IMR-90 (cell line): ENCODE data around the gene CELSR1. TPM values are rescaled to one million over a fixed set of nuclear protein-coding genes. Genes with fewer than 3 reads are reported as not detected.

ENCODE experiments used
- ATAC-seq: fragments of 200-7000 bp; cut with Tn5 transposase; 2 replicates; pipeline ENCODE4 v1.9.1; 2020; ENCODE audit warnings: low read depth, mild to moderate bottlenecking, moderate library complexity
- BruUV-seq: library from RNA; stranded (reverse); fragments of 400-500 nt; replicated peaks from 2 replicates; lab custom pipeline; 2021; lab: Mats Ljungman, UMichigan
- CTCF ChIA-PET: fragments of 300-600 bp; formaldehyde crosslinking; extraction: SDS; loops from one replicate; lab custom pipeline; 2021; ENCODE audit warnings: antibody characterized with exemption; lab: Yijun Ruan, JAX
- POLR2A ChIA-PET: fragments of 300-600 bp; sonication (Branson Sonifier 250); formaldehyde crosslinking; loops from one replicate; lab custom pipeline; 2022; ENCODE audit warnings: antibody characterized with exemption; ENCODE audit not compliant: unreplicated experiment; lab: Charles Lee
- DNase-seq: peaks from one replicate; pipeline ENCODE4 v3.0.0; 2013
- H2AFZ ChIP-seq: replicated peaks from 2 replicates; pipeline ENCODE3; 2013; ENCODE audit warnings: low read length, mild to moderate bottlenecking; ENCODE audit not compliant: poor library complexity
- H2AK5ac ChIP-seq: 2 replicates; pipeline ENCODE4 v1.6.1; 2013; ENCODE audit warnings: low read depth, low read length, inconsistent platforms
- H2AK9ac ChIP-seq: replicated peaks from 2 replicates; pipeline ENCODE3; 2013; ENCODE audit warnings: mild to moderate bottlenecking, low read depth, low read length, moderate library complexity; ENCODE audit not compliant: poor library complexity
- H2BK120ac ChIP-seq: 2 replicates; pipeline ENCODE4 v1.6.1; 2013; ENCODE audit warnings: low read depth, low read length, inconsistent platforms
- H2BK15ac ChIP-seq: 3 replicates; pipeline ENCODE4 v1.6.1; 2013; ENCODE audit warnings: low read depth, low read length, inconsistent platforms
- H2BK20ac ChIP-seq: 2 replicates; pipeline ENCODE4 v1.6.1; 2013; ENCODE audit warnings: low read depth, mild to moderate bottlenecking, inconsistent platforms, low read length, moderate library complexity
- H2BK5ac ChIP-seq: 2 replicates; pipeline ENCODE4 v1.6.1; 2013; ENCODE audit warnings: mild to moderate bottlenecking, low read depth, low read length, inconsistent platforms; ENCODE audit not compliant: poor library complexity, severe bottlenecking
- H3K14ac ChIP-seq: replicated peaks from 2 replicates; pipeline ENCODE4 v1.6.1; 2013; ENCODE audit warnings: low read depth, low read length, inconsistent platforms
- H3K18ac ChIP-seq: 2 replicates; pipeline ENCODE4 v1.6.1; 2013; ENCODE audit warnings: low read depth, low read length, control low read depth
- H3K23ac ChIP-seq: 2 replicates; pipeline ENCODE4 v1.6.1; 2013; ENCODE audit warnings: low read depth, low read length, inconsistent platforms
- H3K27ac ChIP-seq: 2 replicates; pipeline ENCODE4 v1.5.1; 2013; ENCODE audit warnings: mild to moderate bottlenecking, control low read depth, low read length; ENCODE audit not compliant: insufficient read depth
- H3K27me3 ChIP-seq: 2 replicates; pipeline ENCODE4 v1.6.1; 2013; ENCODE audit warnings: low read length; ENCODE audit not compliant: control insufficient read depth, insufficient read depth
- H3K36me3 ChIP-seq: 2 replicates; pipeline ENCODE4 v1.6.1; 2013; ENCODE audit warnings: low read length, mixed read lengths; ENCODE audit not compliant: control insufficient read depth, insufficient read depth
- H3K4ac ChIP-seq: 2 replicates; pipeline ENCODE4 v1.6.1; 2013; ENCODE audit warnings: low read depth, low read length, inconsistent platforms
- H3K4me1 ChIP-seq: 2 replicates; pipeline ENCODE4 v1.6.1; 2013; ENCODE audit warnings: low read length, mixed read lengths; ENCODE audit not compliant: control insufficient read depth, insufficient read depth
- H3K4me2 ChIP-seq: 2 replicates; pipeline ENCODE4 v1.6.1; 2013; ENCODE audit warnings: low read depth, mild to moderate bottlenecking, control low read depth, low read length, moderate library complexity
- H3K4me3 ChIP-seq: 2 replicates; pipeline ENCODE4 v1.5.1; 2013; ENCODE audit warnings: low read depth, mild to moderate bottlenecking, control low read depth, low read length, moderate library complexity; ENCODE audit not compliant: insufficient read depth
- H3K56ac ChIP-seq: 2 replicates; pipeline ENCODE4 v1.6.1; 2013; ENCODE audit warnings: low read length, inconsistent platforms; ENCODE audit not compliant: insufficient read depth; ENCODE audit errors: extremely low read depth
- H3K79me1 ChIP-seq, 2 experiments: 2 replicates each; pipeline ENCODE4 v1.6.1; 2013; ENCODE audit warnings: low read length in 2 of 2, inconsistent platforms in 1 of 2, low read depth in 1 of 2
- H3K9ac ChIP-seq: 2 replicates; pipeline ENCODE4 v1.6.1; 2013; ENCODE audit warnings: low read depth, low read length, control low read depth
- H3K9me1 ChIP-seq: 2 replicates; pipeline ENCODE4 v1.6.1; 2013; ENCODE audit warnings: low read length, inconsistent platforms; ENCODE audit not compliant: insufficient read depth
- H3K9me3 ChIP-seq: 2 replicates; pipeline ENCODE4 v1.6.1; 2013; ENCODE audit warnings: low read length; ENCODE audit not compliant: control insufficient read depth, insufficient read depth
- H4K20me1 ChIP-seq: 2 replicates; pipeline ENCODE4 v1.6.1; 2013; ENCODE audit warnings: low read length, inconsistent platforms; ENCODE audit not compliant: insufficient read depth
- H4K5ac ChIP-seq: 2 replicates; pipeline ENCODE4 v1.6.1; 2013; ENCODE audit warnings: mild to moderate bottlenecking, low read depth, low read length, control low read depth
- H4K8ac ChIP-seq, 2 experiments: 2 replicates each; pipeline ENCODE4 v1.6.1; 2013; ENCODE audit warnings: low read depth in 2 of 2, low read length in 2 of 2, control low read depth in 1 of 2, inconsistent platforms in 1 of 2
- H4K91ac ChIP-seq: 2 replicates; pipeline ENCODE4 v1.6.1; 2013; ENCODE audit warnings: low read depth, low read length, inconsistent platforms; ENCODE audit not compliant: insufficient read depth
- MAFK ChIP-seq: IDR thresholded peaks from 2 replicates; pipeline ENCODE4 v1.6.1; 2012; ENCODE audit warnings: low read depth, low read length, improper control_type of control experiment
- MAZ ChIP-seq: IDR thresholded peaks from 2 replicates; pipeline ENCODE4 v1.6.1; 2012; ENCODE audit warnings: low read depth, mild to moderate bottlenecking, low read length, improper control_type of control experiment, moderate library complexity, borderline replicate concordance
- MXI1 ChIP-seq: IDR thresholded peaks from 2 replicates; pipeline ENCODE4 v1.6.1; 2012; ENCODE audit warnings: low read depth, mild to moderate bottlenecking, low read length, moderate library complexity, borderline replicate concordance
- POLR2A ChIP-seq: IDR thresholded peaks from 2 replicates; pipeline ENCODE4 v1.6.1; 2012; ENCODE audit warnings: mild to moderate bottlenecking, low read depth, low read length
- RAD21 ChIP-seq: IDR thresholded peaks from 2 replicates; pipeline ENCODE4 v1.6.1; 2012; ENCODE audit warnings: low read length, improper control_type of control experiment
- RCOR1 ChIP-seq: IDR thresholded peaks from 2 replicates; pipeline ENCODE4 v1.6.1; 2012; ENCODE audit warnings: mild to moderate bottlenecking, low read length, improper control_type of control experiment; ENCODE audit not compliant: insufficient replicate concordance
- SMC3 ChIP-seq: fragments of 150-350 bp; IDR thresholded peaks from 2 replicates; pipeline ENCODE4 v1.6.1; 2016; ENCODE audit warnings: low read depth, mild to moderate bottlenecking, antibody characterized with exemption, low read length, moderate library complexity
- WGBS, 2 experiments: methylation state at CpG; one replicate each; pipeline versions ENCODE4 v1.1.5 to v1.1.7; 2013; ENCODE audit warnings: missing lambda C conversion rate in 2 of 2; ENCODE audit not compliant: insufficient read length in 1 of 2; ENCODE audit errors: extremely low coverage in 2 of 2; 5-methylcytosine and 5-hydroxymethylcytosine counted together
- dilution Hi-C: fragments of 300-500 bp; cut with HindIII; formaldehyde crosslinking; loops from one replicate; pipeline ENCODE4 v1.14.3; 2018; ENCODE audit warnings: low sequenced_read_pairs; ENCODE audit not compliant: unreplicated experiment
- in situ Hi-C: fragments of 300-500 bp; cut with MboI; formaldehyde crosslinking; loops from 3 replicates; pipeline ENCODE4 v1.14.3; 2019; ENCODE audit warnings: low sequenced_read_pairs, inconsistent platforms, mixed read lengths
- intact Hi-C: fragments of 100-400 bp; cut with micrococcal nuclease; formaldehyde crosslinking; loops from 2 replicates; pipeline ENCODE4 v1.10.0; 2022
- polyA plus RNA-seq, 3 experiments: library from polyadenylated mRNA; depleted of rRNA; stranded (reverse); fragments of >200 nt; gene quantifications; 2 replicates each; pipeline ENCODE4 v1.2.3, GENCODE V29; 2012; ENCODE audit warnings: low replicate concordance in 1 of 3
- total RNA-seq: library from RNA; depleted of rRNA; stranded (reverse); fragments of >200 nt; gene quantifications from 2 replicates; pipeline ENCODE4 v1.2.3, GENCODE V29; 2012
- TF ChIP-seq, protein P1 (sequence below): fragments of 150-350 bp; IDR thresholded peaks from 2 replicates; pipeline ENCODE4 v1.6.1; 2017; ENCODE audit warnings: mild to moderate bottlenecking, antibody characterized with exemption, low read length, low read depth

The CELSR1 gene
- total and polyA plus RNA-seq, 2 of the 4 experiments (the other 2 are of a cell fraction), result 0.36 to 0.82 TPM

DNA sequence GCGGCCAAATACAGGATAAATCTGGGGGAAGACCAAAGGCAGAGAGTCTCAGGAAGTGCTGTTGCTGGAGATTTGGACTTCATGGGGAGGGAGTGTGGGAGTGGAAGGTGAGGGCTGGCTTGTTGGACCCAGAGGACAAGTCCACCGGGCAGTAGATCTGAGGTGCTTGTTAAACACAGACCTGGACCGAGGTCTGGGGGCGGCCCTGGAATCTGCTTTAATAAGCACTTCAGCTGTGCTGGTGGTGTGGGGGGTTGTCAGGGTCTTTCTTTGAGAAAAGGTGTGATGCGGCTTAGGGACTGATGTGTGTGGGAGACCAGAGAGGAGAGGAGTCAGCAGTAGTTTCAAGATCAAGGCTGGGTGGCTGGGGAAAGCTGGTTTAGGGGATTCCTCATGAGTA is 197.5 kb downstream of the CELSR1 start:
- no peaks in the 10 kb centered on the region for H3K9me3 ChIP-seq
- no peak overlapping the region for H3K4ac ChIP-seq
- DNase-seq (no peak), ATAC-seq (no peak)
- ChIA-PET CTCF (no interaction called here), POLR2A (no interaction called here)
- no peak overlapping the region for H3K56ac ChIP-seq
- peaks cover 6% of the 10 kb centered on the region; the same call in 1 of the 2 replicates for H3K9me1 ChIP-seq
- no TSS peak for BruUV-seq
- no peak overlapping the region for H2AK9ac ChIP-seq
- H2BK15ac ChIP-seq, result no peak overlapping the region
- H2AFZ ChIP-seq, result no peak overlapping the region
- peaks cover 9% of the 10 kb centered on the region; the same call in 1 of the 2 replicates for H4K20me1 ChIP-seq
- H2BK20ac ChIP-seq, result no peak overlapping the region
- no peak overlapping the region for H2BK5ac ChIP-seq
- TF ChIP-seq SMC3, result no peak
- TF ChIP-seq RCOR1, result no peak
- TF ChIP-seq, protein P1, sequence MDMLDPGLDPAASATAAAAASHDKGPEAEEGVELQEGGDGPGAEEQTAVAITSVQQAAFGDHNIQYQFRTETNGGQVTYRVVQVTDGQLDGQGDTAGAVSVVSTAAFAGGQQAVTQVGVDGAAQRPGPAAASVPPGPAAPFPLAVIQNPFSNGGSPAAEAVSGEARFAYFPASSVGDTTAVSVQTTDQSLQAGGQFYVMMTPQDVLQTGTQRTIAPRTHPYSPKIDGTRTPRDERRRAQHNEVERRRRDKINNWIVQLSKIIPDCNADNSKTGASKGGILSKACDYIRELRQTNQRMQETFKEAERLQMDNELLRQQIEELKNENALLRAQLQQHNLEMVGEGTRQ, result no peak
- TF ChIP-seq MXI1, result no peak
- no peak for TF ChIP-seq RAD21
- TF ChIP-seq POLR2A, result no peak
- TF ChIP-seq MAZ, result no peak
- TF ChIP-seq MAFK, result no peak
- intact Hi-C loops (no loop called here), dilution Hi-C loops (no loop called here), in situ Hi-C loops (no loop called here)
- no peak overlapping the region for H2BK120ac ChIP-seq
- H3K4me2 ChIP-seq, result no peak overlapping the region
- H3K36me3 ChIP-seq, result peaks cover 50% of the 10 kb centered on the region
- H3K18ac ChIP-seq, result no peak overlapping the region
- peaks cover 2% of the 10 kb centered on the region; the same call in 1 of the 2 replicates for H3K4me1 ChIP-seq
- H4K8ac ChIP-seq, result no peak overlapping the region
- no peak overlapping the region for H2AK5ac ChIP-seq
- H4K5ac ChIP-seq, result no peak overlapping the region
- H3K79me1 ChIP-seq, result peaks cover 42 to 46% of the 10 kb centered on the region in 2 experiments
- H3K23ac ChIP-seq, result no peak overlapping the region
- no peak overlapping the region for H3K4me3 ChIP-seq
- no peaks in the 10 kb centered on the region for H3K27me3 ChIP-seq
- H4K91ac ChIP-seq, result no peak overlapping the region
- no peak overlapping the region for H3K14ac ChIP-seq
- 96% methylated on average over 5 of the region's 5 CpGs; no CpG with 5 or more reads in 1 of the 2 experiments for WGBS, 2 experiments
- no peak overlapping the region for H3K27ac ChIP-seq
- no peak overlapping the region for H3K9ac ChIP-seq
